Embryonic facial prominence (tissue), 1 donor: ENCODE results near the gene OTOF.

Experiments
- DNase-seq: peaks from one replicate; pipeline ENCODE4 v3.0.0-alpha.2; 2016; ENCODE audit errors: extremely low spot score

OTOF gene

DNA sequence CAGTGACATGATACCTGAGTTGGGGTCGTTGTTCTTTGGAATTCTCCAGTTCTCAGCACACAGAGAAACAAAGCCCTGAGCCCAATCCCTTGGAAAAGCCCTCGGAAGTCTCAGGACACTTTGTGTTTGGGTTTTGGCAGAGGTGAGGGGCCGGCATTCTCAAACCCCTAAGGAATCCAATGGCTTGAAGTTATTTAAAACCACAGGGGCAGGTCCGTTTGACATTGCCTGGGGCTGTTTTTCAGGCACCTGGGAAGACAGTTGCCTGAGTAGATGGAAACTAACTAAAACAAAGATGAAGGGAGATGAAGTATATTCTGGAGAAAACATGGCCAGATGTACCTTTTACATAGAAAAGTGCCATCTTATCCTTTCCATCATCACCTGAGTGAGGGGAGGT, 22.5 kb upstream of the OTOF start:
- DNase-seq: no peak

DNA sequence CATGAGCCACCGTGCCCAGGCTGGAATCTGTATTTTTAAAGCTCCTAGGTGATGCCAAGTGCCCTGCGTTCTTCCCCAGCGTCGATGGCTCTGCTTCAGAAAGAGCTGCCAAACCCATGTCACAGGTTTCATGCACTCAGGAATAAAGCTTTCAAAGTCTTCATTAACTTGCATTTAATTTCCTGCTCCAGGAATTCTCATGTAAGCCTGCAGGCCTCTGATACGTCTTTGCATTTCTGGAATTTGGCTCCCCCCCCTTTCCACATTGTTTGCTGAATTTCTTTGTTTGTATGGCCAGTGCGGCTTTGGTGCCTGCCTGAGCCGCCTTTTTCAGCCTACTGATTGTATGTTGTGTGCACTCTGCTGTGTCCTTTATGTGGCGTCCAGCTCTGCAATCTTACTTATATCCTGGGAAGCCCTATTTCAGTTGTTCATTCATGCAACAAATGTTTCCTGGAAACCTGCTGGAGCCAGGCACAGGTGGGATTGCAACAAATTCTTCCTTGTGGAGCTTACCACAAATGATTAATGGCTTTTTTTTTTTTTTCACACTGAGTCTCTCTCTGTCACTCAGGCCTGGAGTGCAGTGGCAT, 17.9 kb upstream of the OTOF start:
- DNase-seq: no peak

DNA sequence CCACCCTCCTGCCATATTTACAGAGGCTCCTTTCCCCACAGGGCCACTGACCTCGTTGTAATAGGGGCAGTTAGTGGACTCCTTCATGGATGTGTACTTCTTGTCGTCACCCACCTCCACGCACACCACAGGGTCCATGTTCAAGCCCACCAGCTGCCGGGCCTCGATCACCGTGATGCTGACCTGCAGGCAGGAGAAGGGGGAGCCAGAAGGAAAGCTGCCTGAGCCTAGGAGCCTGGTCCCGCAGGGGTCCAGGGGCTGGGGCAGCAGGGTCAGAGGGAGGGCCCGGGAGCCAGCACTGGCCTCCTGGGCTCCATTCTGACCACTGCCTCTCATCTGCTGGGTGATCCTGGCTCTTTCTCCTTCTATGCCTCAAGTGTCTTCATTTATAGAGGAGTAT, 17.0 kb upstream of the OTOF start:
- no peak for DNase-seq

DNA sequence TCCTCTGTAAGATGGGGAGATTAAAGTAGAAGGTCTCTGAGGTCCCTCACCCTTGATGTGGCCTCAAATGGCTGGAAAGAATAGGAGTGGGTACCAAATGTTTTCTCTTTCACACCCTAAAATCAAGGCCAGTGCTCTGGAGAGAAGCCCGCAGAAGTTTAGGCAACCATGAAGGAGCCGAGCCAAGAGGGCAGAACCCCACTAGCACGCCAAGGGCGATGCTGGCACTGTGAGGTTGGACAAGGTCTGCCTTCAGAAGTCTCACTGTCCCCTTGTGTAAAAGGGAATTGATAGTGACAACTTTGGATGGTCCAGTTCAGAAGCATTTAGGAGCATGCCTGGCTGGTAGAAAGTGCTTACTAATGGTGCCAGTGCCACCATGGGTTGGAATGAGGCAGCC, 16.3 kb upstream of the OTOF start:
- no peak for DNase-seq

DNA sequence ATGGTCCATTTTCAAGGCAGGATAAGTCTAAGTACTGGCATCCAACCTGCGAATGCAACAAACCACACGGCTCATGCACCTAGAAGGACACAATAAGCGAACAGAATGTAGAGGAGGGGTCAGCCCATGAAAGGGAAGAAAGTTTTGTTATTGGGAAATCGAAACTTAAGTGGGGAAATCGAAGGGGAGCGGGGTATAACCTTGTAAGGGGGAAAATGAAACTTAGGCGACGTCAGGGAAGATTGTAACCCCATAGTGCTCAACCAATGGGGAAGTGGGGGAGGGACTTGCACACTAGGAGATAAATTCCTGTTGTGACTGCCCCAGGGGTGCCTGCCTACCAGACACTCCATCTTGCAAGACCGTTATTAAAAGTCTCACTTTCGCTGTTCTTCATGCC, 15.6 kb upstream of the OTOF start:
- DNase-seq: no peak

DNA sequence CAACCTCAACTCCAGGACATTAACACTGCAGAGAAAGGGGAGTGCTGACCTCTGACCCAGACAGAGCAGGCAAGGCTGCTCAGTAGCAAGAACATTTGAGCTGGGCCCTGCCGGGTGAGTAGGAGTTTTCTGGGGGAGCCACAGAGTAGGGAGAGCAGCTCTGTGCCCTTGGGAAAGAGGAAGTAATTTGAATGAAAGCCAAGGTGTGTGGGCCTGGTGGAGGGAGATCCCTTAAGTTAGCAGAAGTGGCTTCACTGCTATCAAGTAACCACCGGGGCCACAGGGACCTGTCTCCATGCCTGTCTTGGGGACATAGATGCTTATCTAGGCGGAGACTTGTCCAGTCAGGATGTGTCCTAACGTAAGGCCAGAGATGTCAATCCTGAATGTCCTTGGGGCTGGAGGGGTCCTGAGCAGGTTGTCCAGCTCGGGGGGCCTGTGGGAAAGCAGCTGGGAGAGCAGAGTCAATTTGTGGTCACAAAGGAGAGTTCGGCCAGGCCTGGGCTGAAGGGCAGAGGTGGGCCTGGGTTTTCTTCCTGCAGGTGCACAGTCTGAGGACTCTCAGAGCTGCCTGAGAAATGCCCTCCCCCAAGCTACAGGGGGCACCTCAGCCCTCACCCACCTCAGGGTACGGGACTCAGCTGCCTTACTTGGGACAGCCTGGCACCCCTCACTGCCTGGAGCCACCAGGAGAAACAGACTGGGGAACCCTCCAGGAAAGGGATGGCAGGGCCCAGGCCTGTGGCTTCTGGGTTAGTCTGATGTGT, 15.0 kb upstream of the OTOF start:
- DNase-seq: no peak

DNA sequence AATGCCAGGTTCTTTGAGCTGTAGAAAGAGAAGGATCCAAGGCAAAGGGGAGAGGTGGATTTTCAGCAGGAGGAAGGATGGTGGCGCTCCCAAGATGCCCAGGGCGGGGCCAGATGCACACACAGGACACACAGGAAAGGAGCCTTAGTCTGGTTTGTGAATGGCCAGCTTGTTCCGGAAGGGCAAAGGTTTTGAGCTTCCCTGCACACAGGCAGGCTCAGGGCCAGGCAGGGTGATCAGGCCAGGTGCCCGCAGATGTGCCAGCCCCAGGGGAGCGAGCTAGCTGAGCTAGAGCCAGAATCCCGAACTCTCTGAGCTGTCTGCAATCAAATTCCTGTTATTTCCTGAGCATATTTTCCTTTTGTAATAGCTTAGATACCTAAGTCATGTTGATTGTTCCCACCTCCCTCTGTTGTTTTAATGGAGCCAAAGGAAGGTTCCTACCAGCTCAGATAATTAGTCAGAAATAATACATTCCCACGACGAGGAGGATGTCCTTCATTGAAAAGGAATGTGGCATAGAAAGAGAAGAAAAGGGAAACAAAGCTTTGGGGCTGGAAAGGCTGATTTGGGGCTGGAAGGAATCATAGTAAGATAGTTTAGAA, 13.7 kb upstream of the OTOF start:
- DNase-seq: no peak

DNA sequence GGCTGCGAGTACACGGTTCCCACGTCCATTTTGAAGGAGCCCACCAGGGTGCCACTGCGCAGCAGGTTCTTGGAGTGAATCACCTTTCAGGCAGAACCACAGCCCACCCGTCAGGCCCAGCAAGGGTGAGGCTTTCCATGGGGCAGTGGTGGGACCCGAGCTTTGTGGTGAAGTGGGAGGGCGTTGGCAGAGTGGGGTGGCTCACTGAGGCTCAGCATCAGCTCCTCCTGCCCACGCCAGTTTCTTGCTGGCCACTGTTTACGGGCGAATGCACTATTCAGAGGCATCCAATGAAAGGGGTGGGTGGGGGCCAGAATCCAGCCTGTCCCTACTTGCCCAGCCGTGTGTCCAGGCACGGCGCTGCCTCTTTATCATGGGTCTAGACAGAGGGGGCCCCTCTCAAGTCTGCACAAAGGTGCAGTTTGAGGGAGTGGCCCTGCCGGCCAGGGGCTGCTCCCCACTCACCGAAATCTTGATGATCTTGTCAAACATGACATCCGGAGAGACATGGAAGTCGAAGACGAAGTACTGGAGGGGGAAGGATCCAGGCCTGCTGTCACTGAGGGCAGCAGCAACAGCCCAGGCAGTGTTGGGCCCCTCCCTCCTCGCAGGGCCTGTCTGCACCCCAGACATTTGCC, 11.4 kb upstream of the OTOF start:
- DNase-seq: no peak

DNA sequence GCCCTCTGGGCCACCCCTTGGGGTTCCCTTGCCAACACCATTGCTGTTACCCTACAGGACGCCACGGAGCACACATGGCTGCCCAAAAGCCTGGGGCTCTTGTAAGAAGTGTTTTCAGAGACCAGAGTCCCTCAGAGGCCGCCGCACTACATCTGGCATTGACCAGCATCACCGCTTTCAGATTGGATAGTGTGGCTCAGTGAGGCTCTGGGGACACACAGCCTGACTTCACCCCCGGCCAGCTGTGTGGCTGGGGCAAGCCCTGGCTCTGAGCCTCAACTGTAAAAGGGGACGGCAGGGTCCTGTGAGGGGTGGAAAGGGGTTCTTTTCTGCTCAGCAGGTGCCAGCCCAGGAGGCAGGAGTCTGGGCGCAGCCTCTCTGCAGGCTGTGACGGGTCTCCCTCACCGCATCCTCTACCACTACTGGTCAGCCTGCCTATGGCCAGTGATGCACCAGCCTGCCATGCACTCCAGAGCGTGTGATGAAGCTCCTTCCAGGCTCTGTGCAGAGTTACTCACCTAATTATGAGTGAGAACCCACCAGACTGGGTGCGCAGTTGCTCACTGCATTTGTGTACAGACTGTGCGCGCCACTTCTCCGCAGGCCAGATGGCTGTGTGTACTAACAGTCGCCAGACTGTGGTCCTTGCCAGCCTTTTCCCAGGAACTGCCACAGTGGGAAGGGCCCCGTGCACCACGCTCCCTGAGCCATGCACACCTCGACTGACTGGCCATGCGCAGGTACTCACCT, 10.7 kb upstream of the OTOF start:
- DNase-seq: no peak

DNA sequence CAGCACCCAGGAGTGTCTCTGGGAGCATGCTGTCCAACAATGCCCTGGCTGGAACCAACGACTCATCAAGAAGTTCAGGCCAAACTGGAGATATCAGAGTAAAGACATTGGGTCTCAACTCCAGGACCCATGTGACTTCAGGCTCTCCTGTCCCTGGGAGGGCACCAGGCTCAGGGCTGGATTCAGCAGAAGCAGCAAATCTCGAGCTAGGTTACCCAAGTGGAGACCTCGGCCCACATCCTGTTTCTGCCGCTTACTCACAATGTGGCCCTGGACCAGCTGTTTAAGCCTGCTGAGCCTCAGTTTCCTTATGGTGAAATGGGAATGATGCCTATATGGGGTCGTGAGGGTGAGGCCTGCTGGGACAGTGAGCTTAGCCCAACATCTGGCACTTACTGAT, 9.3 kb upstream of the OTOF start:
- DNase-seq: no peak

DNA sequence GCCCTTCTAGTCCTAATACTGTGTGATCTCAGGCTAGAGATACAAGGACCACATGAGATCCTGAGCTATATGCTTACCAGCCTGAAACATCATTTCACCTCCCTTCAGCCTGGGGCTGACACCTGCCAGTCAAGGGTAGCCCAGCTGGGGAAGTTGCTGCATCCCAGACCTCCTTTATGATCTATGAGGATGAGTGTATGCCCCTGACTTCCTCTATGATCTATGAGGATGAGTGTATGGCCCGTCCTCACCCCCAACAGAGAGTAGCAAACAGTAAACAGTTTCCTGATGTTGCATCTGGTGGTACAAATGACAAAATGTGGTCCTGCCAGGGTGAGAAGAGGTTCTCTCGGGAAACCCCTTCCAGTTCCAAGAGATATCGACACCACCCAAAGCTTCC, 8.9 kb upstream of the OTOF start:
- DNase-seq: no peak

DNA sequence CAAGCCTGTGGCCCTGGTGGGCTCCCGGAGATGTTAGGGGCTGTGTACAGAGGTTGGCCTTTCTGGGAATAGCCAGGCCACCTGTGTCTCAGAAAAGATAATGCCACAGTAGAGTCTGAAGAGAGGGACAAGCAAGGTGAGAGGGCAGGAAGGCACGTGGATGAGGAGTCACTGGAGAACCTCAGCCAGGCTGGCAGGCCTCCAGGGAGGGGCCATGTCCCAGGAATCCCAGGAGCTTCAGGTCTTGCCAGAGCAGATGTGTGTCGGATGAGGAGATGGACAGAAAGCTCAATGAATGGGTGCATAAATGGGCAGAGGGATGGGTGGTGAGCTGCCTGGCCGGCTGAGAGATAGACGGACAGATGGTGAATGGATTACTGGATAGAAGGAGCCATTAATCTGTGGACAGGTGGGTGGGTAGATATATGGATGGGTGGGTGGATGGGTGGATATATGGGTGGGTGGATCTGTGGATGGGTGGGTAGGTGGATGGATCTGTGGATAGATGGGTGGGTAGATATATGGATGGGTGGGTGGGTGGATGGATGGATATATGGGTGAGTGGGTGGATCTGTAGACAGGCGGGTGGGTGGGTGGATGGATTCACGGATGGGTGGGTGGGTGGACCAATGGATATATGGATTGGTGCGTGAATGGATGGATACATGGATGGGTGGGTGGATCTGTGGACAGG, 7.9 kb upstream of the OTOF start:
- DNase-seq: no peak

DNA sequence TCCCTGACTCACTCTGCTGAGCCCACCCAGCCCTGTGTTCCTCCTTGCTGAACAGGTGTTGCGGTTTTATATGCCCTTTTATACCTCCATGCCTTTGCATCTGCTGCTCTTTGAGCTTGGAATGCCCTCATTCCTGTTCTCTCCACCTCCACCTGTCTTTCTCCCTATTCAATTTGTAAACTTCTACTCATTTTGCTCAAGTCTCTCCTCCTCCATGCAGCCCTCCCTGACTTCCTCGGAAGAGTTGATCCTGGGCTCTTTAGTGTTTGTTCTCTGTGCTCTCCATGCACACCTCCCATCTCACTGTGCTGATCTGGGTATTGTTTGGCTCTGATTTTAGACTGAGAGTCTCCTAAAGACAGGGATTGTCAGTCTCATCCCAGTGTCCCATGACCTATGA, 7.2 kb upstream of the OTOF start:
- no peak for DNase-seq

DNA sequence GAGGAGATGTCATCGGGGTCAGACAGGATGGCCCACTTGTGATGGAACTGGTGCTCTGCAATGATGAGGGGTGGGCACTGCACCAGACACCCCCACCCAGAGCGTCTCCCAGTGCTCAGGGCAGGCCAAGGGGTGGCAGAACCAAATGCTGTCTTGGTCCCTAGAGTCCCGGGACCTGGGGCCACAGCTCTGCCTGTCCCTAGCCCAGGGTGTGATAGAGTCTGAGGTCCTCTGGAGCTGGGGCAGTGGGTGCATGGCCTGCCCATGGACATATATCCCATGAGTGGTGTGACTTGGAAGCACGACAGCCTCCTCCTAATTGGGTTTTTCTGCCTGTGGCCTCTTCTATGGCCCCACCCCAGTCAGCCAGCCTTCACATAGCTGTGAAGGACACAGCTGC, 6.7 kb upstream of the OTOF start:
- no peak for DNase-seq

DNA sequence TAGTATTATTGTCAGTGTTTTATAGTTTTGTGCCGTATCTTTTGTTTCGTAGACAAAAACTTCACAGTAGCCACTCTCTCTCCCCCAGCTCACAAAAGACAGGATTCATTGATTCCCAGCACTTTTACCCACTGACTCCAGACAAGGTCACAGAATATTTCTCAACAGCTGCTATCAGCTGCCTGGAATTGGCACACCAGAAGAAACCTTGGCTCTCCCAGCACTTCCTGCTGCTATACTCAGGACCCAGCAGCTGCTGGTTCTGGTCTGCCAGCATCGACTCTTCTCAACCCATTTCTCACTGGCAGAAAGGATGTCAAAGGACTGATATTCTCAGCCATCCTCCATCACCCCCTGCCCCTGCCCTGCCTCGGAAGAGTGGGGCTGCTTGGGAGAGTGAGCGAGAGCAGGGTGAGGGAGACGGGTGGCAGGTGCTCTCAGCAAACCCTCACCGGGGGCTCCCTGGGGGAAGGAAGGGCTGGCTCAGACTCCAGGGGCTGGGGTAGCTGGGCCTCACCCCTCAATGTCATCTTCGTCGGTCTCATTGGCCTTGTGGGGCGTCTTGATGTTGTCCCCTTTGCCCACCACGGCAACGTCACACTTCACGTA, 6.1 kb upstream of the OTOF start:
- no peak for DNase-seq

DNA sequence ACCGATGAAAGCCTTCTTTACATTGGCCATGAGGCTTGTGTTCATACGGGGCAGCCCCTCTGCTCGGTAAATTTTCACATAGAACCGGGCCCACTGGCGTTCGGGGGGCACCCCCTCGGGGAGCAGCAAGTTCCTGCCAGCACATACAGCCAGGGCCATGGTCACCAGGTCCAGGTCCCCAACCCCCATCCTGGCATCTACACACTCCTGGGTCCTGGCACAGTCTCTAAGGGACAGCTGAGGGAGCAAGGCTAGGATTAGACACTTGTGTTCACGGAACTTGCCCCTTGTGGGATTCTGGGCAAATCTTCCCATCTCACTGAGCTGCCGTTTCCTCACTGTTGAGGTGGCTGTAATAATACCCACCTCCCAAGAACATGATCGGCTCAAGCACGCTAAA, 5.6 kb upstream of the OTOF start:
- no peak for DNase-seq

DNA sequence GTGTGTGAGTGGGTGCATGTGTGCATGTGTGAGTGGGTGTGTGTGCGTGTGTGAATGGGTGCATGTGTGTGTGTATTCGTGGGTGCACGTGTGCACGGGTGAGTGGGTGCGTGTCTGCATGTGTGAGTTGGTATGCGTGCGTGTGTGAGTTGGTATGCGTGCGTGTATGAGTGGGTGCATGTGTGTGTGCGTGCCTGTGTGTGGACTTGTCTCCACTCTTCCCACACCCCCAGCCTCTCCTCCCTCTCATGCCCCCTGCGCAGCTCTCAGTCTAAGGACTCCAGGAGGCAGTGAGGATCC, 5.1 kb upstream of the OTOF start:
- DNase-seq: no peak

DNA sequence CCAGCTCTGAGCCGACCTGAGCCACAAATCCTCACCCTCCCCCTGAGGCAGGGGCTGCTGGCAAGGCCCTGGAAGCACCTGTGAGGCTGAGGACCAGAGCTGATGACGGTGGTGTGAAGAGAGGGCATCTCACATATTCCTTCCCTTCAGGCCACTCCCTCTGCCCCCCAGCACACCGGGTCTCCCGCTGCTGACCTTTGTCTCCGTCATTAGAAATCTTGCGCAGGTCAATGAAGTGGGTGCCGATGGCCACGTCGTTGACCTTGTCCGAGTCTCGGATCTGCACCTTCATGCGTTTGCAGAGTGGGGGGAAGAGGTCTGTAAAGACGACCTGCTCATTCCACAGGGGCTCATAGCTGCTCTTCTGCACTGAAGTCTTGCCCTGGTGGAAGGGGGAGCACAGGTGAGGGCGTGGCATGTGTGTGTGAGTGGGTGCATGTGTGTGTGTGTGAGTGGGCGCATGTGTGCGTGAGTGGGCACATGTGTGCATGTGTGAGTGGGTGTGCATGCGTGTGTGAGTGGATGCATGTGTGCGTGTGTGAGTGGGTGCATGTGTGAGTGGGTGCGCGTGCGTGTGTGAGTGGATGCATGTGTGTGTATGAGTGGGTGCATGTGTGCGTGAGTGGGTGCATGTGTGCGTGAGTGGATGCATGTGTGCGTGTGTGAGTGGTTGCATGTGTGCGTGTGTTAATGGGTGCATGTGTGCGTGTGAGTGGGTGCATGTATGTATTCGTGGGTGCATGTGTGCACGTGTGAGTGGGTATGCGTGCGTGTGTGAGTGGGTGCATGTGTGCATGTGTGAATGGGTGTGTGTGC, 4.5 kb upstream of the OTOF start:
- no peak for DNase-seq

DNA sequence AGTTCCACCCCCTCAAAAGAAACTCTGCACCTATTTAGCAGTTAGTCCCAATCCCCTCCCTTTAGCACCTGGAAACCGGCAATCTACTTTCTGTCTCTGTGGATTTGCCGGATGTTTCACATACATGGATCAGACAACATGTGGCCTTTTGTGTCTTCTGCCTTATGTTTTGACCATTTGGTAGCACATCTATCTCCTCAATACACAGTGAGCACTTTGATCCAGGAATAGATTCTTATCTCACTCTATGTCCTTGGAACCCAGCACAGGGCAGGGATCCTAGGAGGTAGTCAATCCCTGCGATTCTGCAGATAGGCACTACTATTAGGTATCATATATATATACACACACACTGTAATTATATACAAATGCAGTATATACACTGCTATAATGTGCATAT, 3.8 kb upstream of the OTOF start:
- DNase-seq: no peak

DNA sequence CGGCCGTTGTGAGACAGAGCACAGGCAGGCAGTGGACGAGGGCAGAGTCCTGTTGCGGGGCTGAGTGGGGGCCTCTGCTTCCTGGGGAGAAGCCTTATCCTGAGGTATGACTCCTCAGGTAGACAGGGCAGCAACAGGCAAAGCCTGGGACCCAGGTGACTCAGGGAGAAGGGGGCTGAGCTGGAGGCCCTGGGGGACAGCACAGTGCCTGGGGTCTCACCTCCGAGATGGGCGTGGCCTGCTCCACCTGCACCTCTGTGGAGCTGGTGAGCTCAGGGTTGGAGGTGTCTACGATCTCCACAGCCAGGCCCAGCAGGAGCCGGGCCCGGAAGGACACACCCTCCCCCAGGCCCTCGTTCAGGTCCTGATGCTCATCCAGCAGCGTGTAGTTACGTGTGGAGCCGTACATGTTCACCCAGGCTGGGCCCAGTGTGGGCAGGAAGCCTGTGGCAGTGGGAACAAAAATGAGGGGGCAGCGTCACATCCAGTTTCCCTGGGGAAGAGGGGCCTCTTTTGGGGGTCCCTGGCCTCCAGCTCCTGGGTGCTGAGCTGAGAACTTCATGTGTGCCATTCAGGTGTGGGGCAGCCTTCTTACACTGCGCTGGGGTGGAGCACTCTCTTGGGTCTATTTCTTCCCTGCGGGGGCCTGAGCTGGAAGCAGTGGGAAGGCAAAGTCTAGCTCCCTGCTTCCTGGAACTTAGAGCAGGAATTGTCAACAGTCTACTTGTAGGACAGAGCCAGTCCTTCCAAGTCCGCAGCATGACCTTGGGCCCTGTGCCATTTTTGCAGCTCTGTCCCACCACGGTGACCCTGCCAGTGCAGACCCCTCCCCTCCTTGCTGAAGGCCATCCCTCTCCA, 2.9 kb upstream of the OTOF start:
- DNase-seq: no peak
